GM12874 (cell line): ENCODE measurements around the gene DESI2.

Experiments
- TF ChIP-seq, protein P1 (sequence below): IDR thresholded peaks from 2 replicates; pipeline ENCODE4 v1.5.1; 2011; ENCODE audit warnings: low read depth, mild to moderate bottlenecking, control low read depth, low read length, moderate library complexity; ENCODE audit not compliant: insufficient read depth

The DESI2 gene

DNA sequence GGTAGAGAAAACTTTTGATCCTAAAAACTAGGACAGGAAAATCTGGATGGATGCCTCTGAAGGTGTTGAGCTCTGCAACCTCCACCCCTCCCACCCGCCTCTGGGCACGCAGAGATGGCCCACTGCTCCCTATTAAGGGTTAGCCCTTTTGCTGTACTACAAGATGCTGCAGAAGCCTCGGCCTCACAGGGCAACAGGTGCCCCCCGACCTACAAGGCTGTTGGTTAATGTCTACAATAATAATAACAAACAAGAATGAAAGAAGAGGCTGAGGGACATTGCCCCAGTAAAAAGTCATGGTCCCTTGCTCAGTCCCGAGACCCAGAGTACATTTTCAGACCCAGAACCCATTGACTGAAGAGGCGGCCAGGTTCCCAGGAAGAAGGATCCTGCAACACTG lies 7.5 kb upstream of the DESI2 start:
- TF ChIP-seq, protein P1, sequence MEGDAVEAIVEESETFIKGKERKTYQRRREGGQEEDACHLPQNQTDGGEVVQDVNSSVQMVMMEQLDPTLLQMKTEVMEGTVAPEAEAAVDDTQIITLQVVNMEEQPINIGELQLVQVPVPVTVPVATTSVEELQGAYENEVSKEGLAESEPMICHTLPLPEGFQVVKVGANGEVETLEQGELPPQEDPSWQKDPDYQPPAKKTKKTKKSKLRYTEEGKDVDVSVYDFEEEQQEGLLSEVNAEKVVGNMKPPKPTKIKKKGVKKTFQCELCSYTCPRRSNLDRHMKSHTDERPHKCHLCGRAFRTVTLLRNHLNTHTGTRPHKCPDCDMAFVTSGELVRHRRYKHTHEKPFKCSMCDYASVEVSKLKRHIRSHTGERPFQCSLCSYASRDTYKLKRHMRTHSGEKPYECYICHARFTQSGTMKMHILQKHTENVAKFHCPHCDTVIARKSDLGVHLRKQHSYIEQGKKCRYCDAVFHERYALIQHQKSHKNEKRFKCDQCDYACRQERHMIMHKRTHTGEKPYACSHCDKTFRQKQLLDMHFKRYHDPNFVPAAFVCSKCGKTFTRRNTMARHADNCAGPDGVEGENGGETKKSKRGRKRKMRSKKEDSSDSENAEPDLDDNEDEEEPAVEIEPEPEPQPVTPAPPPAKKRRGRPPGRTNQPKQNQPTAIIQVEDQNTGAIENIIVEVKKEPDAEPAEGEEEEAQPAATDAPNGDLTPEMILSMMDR = no peak

DNA sequence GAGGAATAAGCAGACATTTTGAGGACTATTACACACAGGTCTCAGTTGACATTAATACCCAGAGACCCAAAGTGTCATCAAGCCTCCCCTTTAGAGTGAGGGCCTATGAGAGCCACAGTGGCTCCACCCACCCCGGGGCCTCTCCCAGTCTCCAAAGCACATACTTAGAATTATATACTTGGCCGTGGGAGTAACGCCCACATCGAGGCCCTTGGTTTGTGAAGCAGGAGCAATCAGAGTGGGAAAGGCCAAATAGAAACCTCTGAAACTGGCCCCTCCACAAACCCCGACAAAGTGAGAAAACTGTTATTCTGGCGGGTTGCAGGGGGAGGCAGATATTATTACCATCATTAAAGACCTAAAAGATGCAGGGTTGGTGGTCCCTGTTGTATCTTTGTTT lies 7.0 kb upstream of the DESI2 start:
- TF ChIP-seq, protein P1 = no peak

DNA sequence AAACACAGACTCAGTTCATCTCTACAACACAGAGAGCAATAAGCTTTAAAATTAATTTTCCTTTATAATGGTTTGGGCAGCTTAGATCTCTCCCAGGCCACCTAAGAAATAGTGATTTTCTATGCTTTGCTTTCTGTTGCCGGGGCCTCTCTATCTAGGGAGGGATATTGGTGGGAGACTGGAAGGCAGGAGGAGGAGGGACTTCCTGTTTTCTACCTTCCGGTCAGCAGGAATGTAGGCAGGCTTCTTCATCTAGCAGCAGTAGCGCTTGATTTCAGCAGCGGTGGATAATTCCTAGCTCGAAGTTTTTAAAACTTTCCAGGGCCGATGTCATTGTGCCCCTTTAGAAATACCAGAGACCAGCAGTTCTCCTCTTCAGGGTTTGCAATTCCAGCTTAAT lies 5.1 kb upstream of the DESI2 start:
- TF ChIP-seq, protein P1 = no peak

DNA sequence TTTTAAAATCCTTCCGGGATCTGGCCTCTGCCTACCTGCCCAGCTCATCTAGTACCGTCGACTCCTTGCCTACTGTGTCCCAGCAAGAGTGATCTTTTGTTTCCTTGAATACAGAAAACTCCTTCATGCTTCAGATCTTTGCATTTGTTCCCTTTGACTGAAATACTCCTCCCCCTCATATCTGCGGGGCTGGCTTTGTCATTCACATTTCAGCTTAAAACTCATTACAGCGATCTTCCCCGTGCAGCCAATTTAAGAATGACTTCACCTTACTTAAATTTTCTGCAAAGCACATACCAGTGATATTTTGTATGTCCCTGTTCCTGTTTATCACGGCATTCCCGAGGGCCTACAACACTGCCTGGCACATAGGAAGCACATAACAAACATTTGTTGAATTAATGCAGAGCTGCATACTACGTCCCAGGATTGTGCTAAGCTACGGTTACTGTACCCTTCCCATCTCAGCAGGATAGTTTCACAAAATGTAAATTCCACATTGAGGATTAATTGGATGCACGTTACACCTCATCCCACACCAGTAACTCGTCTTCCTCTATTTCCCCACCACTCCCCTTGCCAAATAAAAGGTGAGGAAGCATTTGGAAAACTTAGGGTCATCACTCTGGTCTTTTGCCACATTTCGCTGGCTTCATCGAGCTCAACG lies 837 bp upstream of the DESI2 start:
- TF ChIP-seq, protein P1 = no peak

DNA sequence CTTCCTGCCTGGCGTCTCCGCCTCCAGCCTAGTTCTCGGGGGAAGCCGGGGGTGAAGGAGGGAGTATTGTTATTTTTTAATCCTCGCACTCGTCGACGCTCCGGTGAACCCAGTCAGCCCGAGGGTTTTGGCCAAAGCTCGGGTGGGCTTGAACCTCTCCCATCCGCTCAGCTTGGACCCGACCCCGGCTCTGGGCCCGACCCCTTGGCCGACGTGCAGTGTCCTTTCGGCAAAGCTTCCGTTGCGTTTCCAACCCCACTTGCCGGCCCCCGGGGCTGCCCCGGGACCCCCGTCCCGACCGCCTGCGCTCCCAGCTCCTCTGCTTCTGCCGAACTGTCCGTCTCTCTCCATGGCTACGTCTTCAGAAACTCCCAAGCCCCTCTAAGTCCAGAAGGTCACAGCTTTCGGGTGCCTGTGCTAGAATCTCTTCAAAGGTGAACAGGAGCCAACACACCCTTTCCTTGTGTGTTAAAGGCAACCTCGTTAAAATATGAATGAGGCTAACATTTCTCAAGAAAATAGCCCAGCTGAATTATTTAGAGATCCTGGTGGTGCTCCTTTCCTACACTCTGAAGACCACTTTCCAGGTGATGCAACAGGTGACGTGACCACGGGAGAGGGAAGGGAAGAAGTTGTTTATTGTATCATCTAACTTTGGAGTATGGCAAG lies 647 bp downstream of the DESI2 start:
- TF ChIP-seq, protein P1 = no peak

DNA sequence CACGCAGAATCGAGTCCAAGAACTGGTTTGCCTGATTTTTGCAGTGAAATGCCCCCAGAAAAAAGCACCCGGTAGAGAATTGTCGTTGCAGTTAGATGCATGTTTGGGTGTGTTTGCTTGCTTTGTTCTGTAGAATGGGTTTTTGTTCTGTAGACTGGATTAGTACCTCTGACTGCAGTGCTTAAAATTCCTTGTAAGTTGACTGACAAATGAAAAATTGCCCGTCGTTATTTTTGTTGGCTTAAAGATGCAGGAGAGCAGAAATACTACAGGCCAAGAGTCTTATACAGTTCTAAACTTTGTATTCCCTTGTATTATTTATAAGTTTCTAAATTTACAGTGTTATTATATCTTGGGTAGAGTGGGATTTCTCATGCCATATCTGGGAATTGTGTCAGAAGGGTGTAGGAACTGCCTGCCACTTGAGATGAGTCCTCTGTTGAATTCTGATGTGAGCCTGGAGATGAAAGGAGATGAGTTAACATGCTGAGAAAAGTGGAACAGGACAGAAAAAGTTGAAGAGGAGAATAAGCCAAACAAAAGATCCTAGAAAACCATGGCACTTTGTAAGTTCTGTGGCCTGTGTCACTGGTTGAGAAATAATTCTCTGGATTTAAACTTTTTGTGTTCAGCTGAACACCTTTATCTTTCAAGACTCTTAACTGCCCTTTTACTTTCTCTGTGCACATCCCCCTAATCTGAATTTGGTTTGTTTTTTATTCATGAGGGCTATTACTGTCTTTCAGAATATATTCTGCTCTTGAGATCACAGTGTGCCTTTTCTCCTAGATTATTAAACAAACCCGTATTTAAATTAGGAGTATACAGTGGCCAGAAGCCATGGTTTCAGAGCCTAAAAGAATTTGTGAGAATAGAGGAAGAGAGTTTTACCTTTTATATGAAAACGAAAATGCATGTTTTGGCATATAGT lies 1.4 kb downstream of the DESI2 start:
- TF ChIP-seq, protein P1 = no peak

DNA sequence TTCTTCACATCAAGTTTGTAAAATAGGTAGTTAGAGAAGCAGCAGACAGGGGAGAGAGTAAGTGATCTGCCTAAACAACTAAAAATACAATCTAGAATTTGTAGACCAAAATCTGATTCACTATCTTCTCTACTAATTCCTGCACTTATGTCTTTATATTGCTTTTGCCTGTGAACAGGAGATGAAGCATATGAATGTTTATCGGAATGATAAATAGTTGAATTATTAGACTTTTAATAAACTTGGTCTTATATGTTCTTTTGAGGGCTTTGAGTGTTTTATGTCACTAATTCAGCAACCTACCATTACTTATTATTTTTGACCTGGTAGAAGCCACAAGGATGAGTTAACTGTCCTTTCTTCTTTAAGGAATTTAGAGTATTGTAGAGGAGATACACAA lies 2.3 kb downstream of the DESI2 start:
- TF ChIP-seq, protein P1 = no peak
